Activated T-helper 1 cell treated with anti-CD3 and anti-CD28 coated beads, Interleukin-12 subunit alpha, Interleukin-12 subunit beta, Interleukin-2, Interleukin-4 antibody, amounts not matched to agents 30 ng/mL and 10 ng/mL and 1 ng/mL, durations not matched to agents 14 hours and 24 hours and 36 hours (primary cell): ENCODE measurements around the gene CMTM4. TPM values are rescaled to one million over a fixed set of nuclear protein-coding genes. Genes with fewer than 3 reads are reported as not detected.

Experiments used
- DNase-seq: peaks from one replicate; pipeline ENCODE4 v3.0.0; 2021; ENCODE audit warnings: low spot score
- H3K27ac Mint-ChIP-seq: one replicate; pipeline ENCODE4 v1.8.0; 2021; ENCODE audit warnings: mild to moderate bottlenecking, mixed read lengths
- H3K27me3 Mint-ChIP-seq: one replicate; pipeline ENCODE4 v1.8.0; 2022; ENCODE audit warnings: mild to moderate bottlenecking, moderate library complexity, mixed read lengths; ENCODE audit not compliant: insufficient read depth
- H3K36me3 Mint-ChIP-seq: one replicate; pipeline ENCODE4 v1.8.0; 2021; ENCODE audit warnings: low read depth, mixed read lengths
- H3K4me1 Mint-ChIP-seq: one replicate; pipeline ENCODE4 v1.8.0; 2021; ENCODE audit warnings: low read depth, mixed read lengths
- H3K4me3 Mint-ChIP-seq: one replicate; pipeline ENCODE4 v1.8.0; 2021; ENCODE audit warnings: mild to moderate bottlenecking, moderate library complexity, mixed read lengths
- H3K9me3 Mint-ChIP-seq: one replicate; pipeline ENCODE4 v1.8.0; 2021; ENCODE audit warnings: mixed read lengths
- intact Hi-C: fragments of 100-400 bp; cut with micrococcal nuclease; formaldehyde crosslinking; loops from one replicate; pipeline ENCODE4 v1.15.1; 2024
- total RNA-seq: library from RNA; stranded (reverse); gene quantifications from 2 replicates; pipeline ENCODE4 v1.2.3, GENCODE V29; 2022

CMTM4 gene
- total RNA-seq, 1 donor from 2014 or later: 3.3 TPM

- no peak for DNase-seq
- H3K4me3 Mint-ChIP-seq: no peak overlapping the region
- peaks cover 19% of the 10 kb centered on the region for H3K4me1 Mint-ChIP-seq
- H3K27ac Mint-ChIP-seq: no peak overlapping the region
- intact Hi-C loops: no loop called here
- peaks cover 25% of the 10 kb centered on the region for H3K36me3 Mint-ChIP-seq
- no peaks in the 10 kb centered on the region for H3K27me3 Mint-ChIP-seq
- H3K9me3 Mint-ChIP-seq: no peaks in the 10 kb centered on the region
These were observed 86.3 kb downstream of the CMTM4 start for GRCh38 chr16:66610111-66610820.

GRCh38 chr16:66609139-66609510 lies 87.4 kb downstream of the CMTM4 start:
- Mint-ChIP-seq H3K4me1 (peaks cover 19% of the 10 kb centered on the region), H3K36me3 (peaks cover 25% of the 10 kb centered on the region)

GRCh38 chr16:66608241-66609138 lies 88.1 kb downstream of the CMTM4 start:
- Mint-ChIP-seq H3K27ac (peak overlapping the region; percentile 75), H3K4me3 (peak overlapping the region; percentile 56), H3K9me3 (no peaks in the 10 kb centered on the region), H3K36me3 (peaks cover 25% of the 10 kb centered on the region), H3K4me1 (peaks cover 25% of the 10 kb centered on the region), H3K27me3 (no peaks in the 10 kb centered on the region)
- peak; percentile 68 for DNase-seq
- intact Hi-C loops: loop anchor here (1.0 to 2.0 kb wide), 6 partner anchors 18 to 260 kb away; partner anchors contain the start of gene CKLF

More at GRCh38 chr16:66609139-66609510, 87.4 kb downstream of the CMTM4 start:
- intact Hi-C loops: loop anchor here (2.0 kb wide), 1 partner anchor 260 kb away; no protein-coding TSS in a partner anchor
- Mint-ChIP-seq H3K4me3 (no peak overlapping the region), H3K27ac (no peak overlapping the region), H3K27me3 (no peaks in the 10 kb centered on the region), H3K9me3 (no peaks in the 10 kb centered on the region)
- no peak for DNase-seq

- H3K27me3 Mint-ChIP-seq: no peaks in the 10 kb centered on the region
- peaks cover 19% of the 10 kb centered on the region for H3K36me3 Mint-ChIP-seq
- H3K9me3 Mint-ChIP-seq: peaks cover under 1% of the 10 kb centered on the region
- intact Hi-C loops: loop anchor here (1.0 to 2.0 kb wide), 3 partner anchors 91 to 145 kb away; partner anchors contain the start of genes CMTM4 and DYNC1LI2
- peak overlapping the region; percentile 94 for H3K27ac Mint-ChIP-seq
- no peak for DNase-seq
- H3K4me1 Mint-ChIP-seq: peaks cover 33% of the 10 kb centered on the region
- peak overlapping the region; percentile 90 for H3K4me3 Mint-ChIP-seq
These were observed 90.4 kb downstream of the CMTM4 start for GRCh38 chr16:66605979-66606751.

GRCh38 chr16:66605177-66605978 lies 91.2 kb downstream of the CMTM4 start:
- Mint-ChIP-seq H3K4me1 (peaks cover 33% of the 10 kb centered on the region), H3K4me3 (peak overlapping the region; percentile 90), H3K9me3 (peaks cover 8% of the 10 kb centered on the region), H3K27me3 (no peaks in the 10 kb centered on the region), H3K36me3 (peaks cover 24% of the 10 kb centered on the region), H3K27ac (peak overlapping the region; percentile 94)
- no peak for DNase-seq
- intact Hi-C loops: loop anchor here (1.0 to 2.0 kb wide), 3 partner anchors 91 to 145 kb away; partner anchors contain the start of genes CMTM4 and DYNC1LI2

GRCh38 chr16:66604376-66605176 lies 92.0 kb downstream of the CMTM4 start, which contains the start of gene CMTM3:
Gene CMTM3, plus strand, starts transcription at chr16:66604704. Its CDS starts 102 bp downstream, at chr16:66604806.
- intact Hi-C loops: loop anchor here (1.0 to 2.0 kb wide), 7 partner anchors 40 to 198 kb away; partner anchors contain the start of genes CKLF, CMTM4 and DYNC1LI2
- peak within 1 kb of the TSS; percentile 90 for H3K4me3 Mint-ChIP-seq
- H3K27me3 Mint-ChIP-seq: no peaks in the 10 kb centered on the region
- peak; percentile 69 for DNase-seq
- H3K36me3 Mint-ChIP-seq: peaks cover 18% of the 10 kb centered on the region
- H3K4me1 Mint-ChIP-seq: peaks cover 38% of the 10 kb centered on the region
- peak within 1 kb of the TSS; percentile 94 for H3K27ac Mint-ChIP-seq
- peaks cover 8% of the 10 kb centered on the region for H3K9me3 Mint-ChIP-seq

GRCh38 chr16:66603537-66604375 lies 92.8 kb downstream of the CMTM4 start:
- no peaks in the 10 kb centered on the region for H3K27me3 Mint-ChIP-seq
- peak; percentile 72 for DNase-seq
- peak overlapping the region; percentile 84 for H3K4me3 Mint-ChIP-seq
- H3K27ac Mint-ChIP-seq: peak overlapping the region; percentile 93
- intact Hi-C loops: loop anchor here (1.0 to 2.0 kb wide), 8 partner anchors 13 to 197 kb away; partner anchors contain the start of genes CKLF, CMTM4 and DYNC1LI2
- H3K4me1 Mint-ChIP-seq: peaks cover 45% of the 10 kb centered on the region
- H3K36me3 Mint-ChIP-seq: peaks cover 18% of the 10 kb centered on the region
- peaks cover 8% of the 10 kb centered on the region for H3K9me3 Mint-ChIP-seq

- Mint-ChIP-seq H3K4me1 (peaks cover 56% of the 10 kb centered on the region), H3K27me3 (no peaks in the 10 kb centered on the region), H3K9me3 (peaks cover 8% of the 10 kb centered on the region), H3K27ac (no peak overlapping the region), H3K36me3 (peaks cover 12% of the 10 kb centered on the region), H3K4me3 (no peak overlapping the region)
- intact Hi-C loops: no loop called here
- DNase-seq: no peak
These were observed 95.1 kb downstream of the CMTM4 start for GRCh38 chr16:66601471-66601870.

- Mint-ChIP-seq H3K4me3 (no peak overlapping the region), H3K4me1 (peaks cover 49% of the 10 kb centered on the region), H3K36me3 (peaks cover 8% of the 10 kb centered on the region), H3K27ac (no peak overlapping the region), H3K9me3 (peaks cover 8% of the 10 kb centered on the region), H3K27me3 (no peaks in the 10 kb centered on the region)
- DNase-seq: no peak
- intact Hi-C loops: no loop called here
These were observed 96.1 kb downstream of the CMTM4 start for GRCh38 chr16:66600477-66600876.

GRCh38 chr16:66599726-66600125 lies 96.8 kb downstream of the CMTM4 start:
- DNase-seq: no peak
- H3K27me3 Mint-ChIP-seq: no peaks in the 10 kb centered on the region
- no peak overlapping the region for H3K4me3 Mint-ChIP-seq
- peaks cover 54% of the 10 kb centered on the region for H3K4me1 Mint-ChIP-seq
- H3K9me3 Mint-ChIP-seq: peaks cover 8% of the 10 kb centered on the region
- peaks cover 8% of the 10 kb centered on the region for H3K36me3 Mint-ChIP-seq
- H3K27ac Mint-ChIP-seq: no peak overlapping the region
- intact Hi-C loops: no loop called here
